ENCODE results near the gene BACE1. TPM values are rescaled to one million over a fixed set of nuclear protein-coding genes. Genes with fewer than 3 reads are reported as not detected.

BACE1 gene
- total and polyA plus RNA-seq, 11 donors = 3.8 to 21.4 (median 14.6) TPM

DNA sequence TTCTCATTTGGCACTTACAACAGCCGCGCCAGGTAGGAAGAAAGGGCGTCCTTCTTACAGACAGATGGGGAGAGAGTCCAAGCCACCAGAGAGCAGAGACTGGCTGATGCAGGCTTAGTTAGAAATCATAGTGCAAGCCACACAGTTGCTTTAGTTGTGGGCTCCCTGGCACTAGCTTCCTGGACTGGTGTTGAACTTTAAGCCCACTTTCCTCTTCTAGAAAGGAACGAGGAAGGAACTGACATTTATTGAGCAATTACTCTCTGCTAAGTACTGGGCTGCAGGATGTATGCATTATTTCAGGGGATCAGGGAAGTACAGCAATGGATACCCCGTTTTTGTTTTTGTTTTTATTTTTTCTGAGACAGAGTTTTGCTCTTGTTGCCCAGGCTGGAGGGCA, 3.0 kb downstream of the BACE1 start:
- 85 to 91% (median 86%) methylated on average over 5 of the region's 5 CpGs for WGBS, 4 donors
- no peak for DNase-seq
- Histone ChIP-seq H3K36me3 (peaks cover 0 to 3% (median 0%) of the 10 kb centered on the region in 9 donors), H3K4me1 (peaks cover 0 to 28% (median 19%) of the 10 kb centered on the region in 12 donors), H3K27ac (no peak overlapping the region), H3K27me3 (no peaks in the 10 kb centered on the region), H3K4me3 (no peak overlapping the region), H3K9me3 (no peaks in the 10 kb centered on the region)
- no peak for TF ChIP-seq POLR2A (IDR thresholded peaks at IDR 0.05)
- TF ChIP-seq, protein P1, sequence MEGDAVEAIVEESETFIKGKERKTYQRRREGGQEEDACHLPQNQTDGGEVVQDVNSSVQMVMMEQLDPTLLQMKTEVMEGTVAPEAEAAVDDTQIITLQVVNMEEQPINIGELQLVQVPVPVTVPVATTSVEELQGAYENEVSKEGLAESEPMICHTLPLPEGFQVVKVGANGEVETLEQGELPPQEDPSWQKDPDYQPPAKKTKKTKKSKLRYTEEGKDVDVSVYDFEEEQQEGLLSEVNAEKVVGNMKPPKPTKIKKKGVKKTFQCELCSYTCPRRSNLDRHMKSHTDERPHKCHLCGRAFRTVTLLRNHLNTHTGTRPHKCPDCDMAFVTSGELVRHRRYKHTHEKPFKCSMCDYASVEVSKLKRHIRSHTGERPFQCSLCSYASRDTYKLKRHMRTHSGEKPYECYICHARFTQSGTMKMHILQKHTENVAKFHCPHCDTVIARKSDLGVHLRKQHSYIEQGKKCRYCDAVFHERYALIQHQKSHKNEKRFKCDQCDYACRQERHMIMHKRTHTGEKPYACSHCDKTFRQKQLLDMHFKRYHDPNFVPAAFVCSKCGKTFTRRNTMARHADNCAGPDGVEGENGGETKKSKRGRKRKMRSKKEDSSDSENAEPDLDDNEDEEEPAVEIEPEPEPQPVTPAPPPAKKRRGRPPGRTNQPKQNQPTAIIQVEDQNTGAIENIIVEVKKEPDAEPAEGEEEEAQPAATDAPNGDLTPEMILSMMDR (IDR thresholded peaks at IDR 0.05) = no peak
- intact Hi-C loops (cut with DNase I) = no loop called here
- ATAC-seq = no peak

DNA sequence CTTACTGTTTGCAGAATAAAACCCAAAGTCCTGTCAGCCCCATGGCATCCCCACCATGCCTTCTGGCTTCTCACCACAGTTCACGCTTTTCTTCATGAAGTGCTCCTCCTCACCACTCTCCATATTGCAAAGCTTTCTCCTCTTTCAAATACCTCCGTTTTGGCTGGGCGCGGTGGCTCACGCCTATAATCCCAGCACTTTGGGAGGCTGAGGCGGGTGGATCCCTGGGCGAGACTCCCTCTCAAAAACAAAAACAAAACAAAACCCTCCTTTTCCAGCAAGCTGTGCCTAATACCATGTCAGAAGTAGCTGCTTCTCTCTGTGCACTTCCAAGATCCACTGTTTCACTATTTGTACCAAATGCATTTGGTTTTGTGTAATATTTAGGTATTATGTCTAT, 6.7 kb downstream of the BACE1 start:
- Histone ChIP-seq H3K27ac (no peak overlapping the region), H3K4me1 (peaks cover 0 to 15% (median under 1%) of the 10 kb centered on the region in 12 donors), H3K27me3 (no peaks in the 10 kb centered on the region), H3K4me3 (no peak overlapping the region), H3K36me3 (peaks cover 0 to 8% (median 0%) of the 10 kb centered on the region in 9 donors), H3K9me3 (no peaks in the 10 kb centered on the region)
- ATAC-seq (no peak), DNase-seq (no peak)
- intact Hi-C loops (cut with DNase I) = no loop called here
- 88 to 97% (median 95%) methylated on average over 7 of the region's 7 CpGs for WGBS, 4 donors
- TF ChIP-seq, protein P1 (IDR thresholded peaks at IDR 0.05) = no peak
- TF ChIP-seq POLR2A (IDR thresholded peaks at IDR 0.05) = no peak

DNA sequence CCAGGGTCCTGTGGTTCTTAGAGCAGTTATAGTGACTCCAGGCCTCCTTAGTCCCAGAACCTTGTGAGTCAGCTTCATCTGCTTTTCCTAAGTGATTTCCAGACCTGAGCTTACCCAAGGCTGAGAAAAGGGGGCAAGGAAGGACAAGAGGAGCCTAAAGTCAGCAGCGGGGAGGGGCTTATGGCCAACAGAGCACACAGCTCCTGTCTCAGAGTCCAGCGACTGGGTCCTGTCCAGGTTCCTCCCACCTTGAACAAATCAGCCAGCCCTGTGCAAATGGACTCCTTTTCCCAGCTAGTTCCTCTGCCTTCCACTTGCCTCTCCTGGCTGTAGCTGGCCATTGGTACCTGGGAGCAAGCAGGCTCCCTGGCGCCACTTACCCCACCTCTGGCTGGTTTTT, 10.9 kb downstream of the BACE1 start:
- Histone ChIP-seq H3K9me3 (no peaks in the 10 kb centered on the region), H3K36me3 (peaks cover 0 to 5% (median 0%) of the 10 kb centered on the region in 9 donors), H3K27me3 (no peaks in the 10 kb centered on the region), H3K4me1 (peaks cover 0 to 18% (median 7%) of the 10 kb centered on the region in 12 donors), H3K4me3 (no peak overlapping the region), H3K27ac (no peak overlapping the region)
- DNase-seq = no peak
- no peak for TF ChIP-seq POLR2A (IDR thresholded peaks at IDR 0.05)
- TF ChIP-seq, protein P1 (IDR thresholded peaks at IDR 0.05) = no peak
- intact Hi-C loops (cut with DNase I) = no loop called here
- ATAC-seq = no peak
- 90 to 97% (median 95%) methylated on average over 2 to 3 of the region's 3 CpGs for WGBS, 4 donors

DNA sequence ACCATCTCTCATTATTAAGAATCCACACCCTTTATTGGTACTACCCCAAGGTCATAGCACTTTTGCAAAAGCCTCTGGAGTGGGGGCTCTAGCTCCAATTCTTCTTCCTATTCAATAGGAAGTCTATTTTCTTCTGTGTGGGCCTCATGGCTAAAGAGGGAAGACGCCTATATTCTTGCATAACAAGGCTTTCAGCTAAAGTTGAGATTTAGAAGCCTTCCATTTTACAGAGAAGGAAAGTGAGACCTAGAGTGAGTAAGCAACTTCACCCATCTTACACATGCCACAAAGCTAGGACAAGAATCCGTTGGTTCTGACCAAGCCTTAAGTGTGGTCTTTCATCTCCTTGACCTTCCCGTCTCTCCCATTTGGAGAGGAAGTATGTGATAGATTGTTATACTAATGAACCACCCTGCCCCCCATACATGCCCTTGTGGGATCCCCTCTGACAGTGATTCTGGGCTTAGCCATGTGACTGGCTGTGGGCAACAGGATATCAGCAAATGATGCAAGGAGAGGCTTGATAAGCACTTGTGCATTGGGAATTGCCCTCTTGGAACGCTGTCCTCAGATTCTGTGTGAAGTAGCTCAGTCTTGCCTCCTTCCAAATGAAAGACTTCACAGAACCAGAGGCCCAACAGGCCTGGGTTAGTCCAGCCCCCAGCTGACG, 12.3 kb downstream of the BACE1 start:
- intact Hi-C loops (cut with DNase I) = no loop called here

More for the DNA sequence above, 12.3 kb downstream of the BACE1 start:
- Histone ChIP-seq H3K36me3 (peaks cover 0 to 5% (median 0%) of the 10 kb centered on the region in 9 donors), H3K4me1 (peaks cover 0 to 27% (median 12%) of the 10 kb centered on the region in 12 donors), H3K27ac (no peak overlapping the region), H3K4me3 (no peak overlapping the region), H3K27me3 (no peaks in the 10 kb centered on the region), H3K9me3 (no peaks in the 10 kb centered on the region)
- DNase-seq (no peak), ATAC-seq (peak in 1 of 4 donors; percentile 7)
- 76 to 84% (median 78%) methylated on average over 3 to 5 of the region's 5 CpGs for WGBS, 4 donors
- TF ChIP-seq POLR2A (IDR thresholded peaks at IDR 0.05) = no peak
- TF ChIP-seq, protein P1 (IDR thresholded peaks at IDR 0.05) = no peak
